ENCODE measurements around the gene TBC1D19.

TBC1D19 gene

DNA sequence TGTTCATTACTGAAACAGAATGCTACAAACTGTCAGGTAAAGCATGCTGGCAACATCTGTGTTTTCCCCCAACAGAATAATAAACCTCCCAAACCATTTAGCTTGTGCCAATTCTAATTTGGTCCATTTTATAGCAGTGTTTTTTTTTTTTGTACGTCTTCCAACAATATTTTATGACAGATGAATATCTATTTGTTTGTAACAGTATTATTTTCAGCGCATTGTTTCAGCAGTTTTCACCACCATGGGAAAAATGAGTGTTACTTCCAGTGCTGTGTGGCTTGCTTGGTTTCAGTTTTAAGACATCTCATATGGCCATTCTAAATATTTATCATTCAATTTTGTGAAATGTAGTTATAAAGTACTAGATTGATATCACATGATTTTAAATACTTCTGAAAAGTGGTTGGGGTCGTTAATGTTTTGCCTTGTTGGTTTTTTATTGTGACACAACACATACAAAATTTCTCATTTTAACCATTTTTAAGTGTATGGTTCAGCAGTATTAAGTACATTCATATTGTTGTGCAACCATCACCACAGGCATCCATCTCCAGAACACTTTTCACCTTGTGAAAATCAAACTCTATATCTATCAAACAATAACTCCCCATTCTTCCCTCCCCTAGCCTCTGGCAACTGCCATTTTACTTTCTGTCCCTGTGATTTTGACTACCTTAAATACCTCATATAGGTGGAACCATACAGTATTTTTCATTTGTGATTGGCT, 25.6 kb upstream of the TBC1D19 start:
- Histone ChIP-seq H3K27me3 (replicated peaks; ENCODE audit: control insufficient read depth, insufficient read depth, low read length) (no peaks in the 10 kb centered on the region), H3K4me3 (replicated peaks; ENCODE audit: low read depth, low read length) (no peak overlapping the region), H3K36me3 (ENCODE audit: control insufficient read depth, insufficient read depth, low read length) (no peaks in the 10 kb centered on the region)
- DNase-seq (ENCODE audit: extremely low read depth, insufficient read length): no peak
- TF ChIP-seq, protein P1, sequence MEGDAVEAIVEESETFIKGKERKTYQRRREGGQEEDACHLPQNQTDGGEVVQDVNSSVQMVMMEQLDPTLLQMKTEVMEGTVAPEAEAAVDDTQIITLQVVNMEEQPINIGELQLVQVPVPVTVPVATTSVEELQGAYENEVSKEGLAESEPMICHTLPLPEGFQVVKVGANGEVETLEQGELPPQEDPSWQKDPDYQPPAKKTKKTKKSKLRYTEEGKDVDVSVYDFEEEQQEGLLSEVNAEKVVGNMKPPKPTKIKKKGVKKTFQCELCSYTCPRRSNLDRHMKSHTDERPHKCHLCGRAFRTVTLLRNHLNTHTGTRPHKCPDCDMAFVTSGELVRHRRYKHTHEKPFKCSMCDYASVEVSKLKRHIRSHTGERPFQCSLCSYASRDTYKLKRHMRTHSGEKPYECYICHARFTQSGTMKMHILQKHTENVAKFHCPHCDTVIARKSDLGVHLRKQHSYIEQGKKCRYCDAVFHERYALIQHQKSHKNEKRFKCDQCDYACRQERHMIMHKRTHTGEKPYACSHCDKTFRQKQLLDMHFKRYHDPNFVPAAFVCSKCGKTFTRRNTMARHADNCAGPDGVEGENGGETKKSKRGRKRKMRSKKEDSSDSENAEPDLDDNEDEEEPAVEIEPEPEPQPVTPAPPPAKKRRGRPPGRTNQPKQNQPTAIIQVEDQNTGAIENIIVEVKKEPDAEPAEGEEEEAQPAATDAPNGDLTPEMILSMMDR (IDR thresholded peaks at IDR 0.05; ENCODE audit: insufficient read depth, low read length, poor library complexity, severe bottlenecking): no peak

- H3K4me3 ChIP-seq (replicated peaks; ENCODE audit: low read depth, low read length): no peak overlapping the region
- no peak for DNase-seq (ENCODE audit: extremely low read depth, insufficient read length)
These were observed 17.8 kb upstream of the TBC1D19 start for GRCh38 chr4:26566133-26566532.

GRCh38 chr4:26568446-26568994, 15.4 kb upstream of the TBC1D19 start:
- Histone ChIP-seq H3K4me3 (replicated peaks; ENCODE audit: low read depth, low read length) (no peak overlapping the region), H3K36me3 (ENCODE audit: control insufficient read depth, insufficient read depth, low read length) (no peaks in the 10 kb centered on the region), H3K27me3 (replicated peaks; ENCODE audit: control insufficient read depth, insufficient read depth, low read length) (no peaks in the 10 kb centered on the region)
- TF ChIP-seq, protein P1 (IDR thresholded peaks at IDR 0.05; ENCODE audit: insufficient read depth, low read length, poor library complexity, severe bottlenecking): no peak
- DNase-seq (ENCODE audit: extremely low read depth, insufficient read length): no peak

More at GRCh38 chr4:26566133-26566532, 17.8 kb upstream of the TBC1D19 start:
- Histone ChIP-seq H3K36me3 (ENCODE audit: control insufficient read depth, insufficient read depth, low read length) (no peaks in the 10 kb centered on the region), H3K27me3 (replicated peaks; ENCODE audit: control insufficient read depth, insufficient read depth, low read length) (no peaks in the 10 kb centered on the region)
- TF ChIP-seq, protein P1 (IDR thresholded peaks at IDR 0.05; ENCODE audit: insufficient read depth, low read length, poor library complexity, severe bottlenecking): no peak

DNA sequence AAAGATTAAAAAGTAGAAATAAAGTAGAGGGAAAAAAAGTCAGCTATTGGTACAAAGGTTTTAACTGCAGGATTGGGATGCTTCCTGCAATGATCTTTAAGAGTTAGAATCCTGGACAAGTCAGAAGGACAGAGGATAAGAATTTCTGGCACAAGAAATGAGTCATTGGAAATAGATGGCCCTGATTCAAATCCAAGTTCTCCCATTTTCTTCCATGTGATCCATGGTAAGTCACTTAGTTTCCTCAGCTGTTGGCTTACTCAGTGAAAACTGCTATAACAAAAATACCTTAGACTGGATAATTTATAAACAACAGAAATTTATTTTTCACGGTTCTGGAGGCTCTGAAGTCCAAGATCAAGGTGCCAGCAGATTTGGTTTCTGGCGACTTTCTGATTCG, 13.3 kb upstream of the TBC1D19 start:
- no peak for DNase-seq (ENCODE audit: extremely low read depth, insufficient read length)
- TF ChIP-seq, protein P1 (IDR thresholded peaks at IDR 0.05; ENCODE audit: insufficient read depth, low read length, poor library complexity, severe bottlenecking): no peak
- H3K27me3 ChIP-seq (replicated peaks; ENCODE audit: control insufficient read depth, insufficient read depth, low read length): no peaks in the 10 kb centered on the region

GRCh38 chr4:26573389-26573794, 10.5 kb upstream of the TBC1D19 start:
- H3K4me3 ChIP-seq (replicated peaks; ENCODE audit: low read depth, low read length): no peak overlapping the region
- H3K27me3 ChIP-seq (replicated peaks; ENCODE audit: control insufficient read depth, insufficient read depth, low read length): no peaks in the 10 kb centered on the region
- TF ChIP-seq, protein P1 (IDR thresholded peaks at IDR 0.05; ENCODE audit: insufficient read depth, low read length, poor library complexity, severe bottlenecking): no peak
- no peaks in the 10 kb centered on the region for H3K36me3 ChIP-seq (ENCODE audit: control insufficient read depth, insufficient read depth, low read length)
- DNase-seq (ENCODE audit: extremely low read depth, insufficient read length): no peak

More for the DNA sequence above, 13.3 kb upstream of the TBC1D19 start:
- H3K36me3 ChIP-seq (ENCODE audit: control insufficient read depth, insufficient read depth, low read length): no peaks in the 10 kb centered on the region
- H3K4me3 ChIP-seq (replicated peaks; ENCODE audit: low read depth, low read length): no peak overlapping the region
